Spinal cord (tissue), 10 donors: ENCODE results near the gene WDR86. TPM values are rescaled to one million over a fixed set of nuclear protein-coding genes. Genes with fewer than 3 reads are reported as not detected.
A peak's percentile ranks its signal among the peaks of the same experiment; 100 is the strongest.

ENCODE experiments used
- DNase-seq, 6 donors: peaks; one replicate each; pipeline versions ENCODE4 v3.0.0 to v3.0.0-alpha.2; 2013 to 2015; ENCODE audit warnings: low spot score in 6 of 6, low read depth in 4 of 6
- H3K27ac ChIP-seq: one replicate; pipeline ENCODE4 v1.5.1; 2013; ENCODE audit warnings: low read depth, low read length, control low read depth
- H3K27me3 ChIP-seq: one replicate; pipeline ENCODE4 v1.6.1; 2013; ENCODE audit warnings: low read length; ENCODE audit not compliant: control insufficient read depth, insufficient read depth
- H3K36me3 ChIP-seq: one replicate; pipeline ENCODE4 v1.6.1; 2013; ENCODE audit warnings: low read length; ENCODE audit not compliant: control insufficient read depth, insufficient read depth
- H3K4me1 ChIP-seq: one replicate; pipeline ENCODE4 v1.6.1; 2013; ENCODE audit warnings: low read length; ENCODE audit not compliant: control insufficient read depth, insufficient read depth
- H3K4me3 ChIP-seq: one replicate; pipeline ENCODE4 v1.5.1; 2013; ENCODE audit warnings: low read depth, low read length, control low read depth
- H3K9me3 ChIP-seq: one replicate; pipeline ENCODE4 v1.6.1; 2013; ENCODE audit warnings: low read length; ENCODE audit not compliant: control insufficient read depth, insufficient read depth
- WGBS: methylation state at CpG from one replicate; pipeline ENCODE4 v1.1.5; 2013; ENCODE audit warnings: missing lambda C conversion rate; ENCODE audit not compliant: insufficient coverage; 5-methylcytosine and 5-hydroxymethylcytosine counted together
- polyA plus RNA-seq, 2 donors: library from polyadenylated mRNA; unstranded; fragments of 120-200 nt; gene quantifications; one replicate each; pipeline ENCODE4 v1.2.1, GENCODE V29; 2013; ENCODE audit not compliant: insufficient read length in 2 of 2
- total RNA-seq, 2 donors: library from RNA; depleted of rRNA in 1 of 2; stranded (reverse); fragments of 120-200 nt in 1 of 2; fragments of >200 nt in 1 of 2; gene quantifications; one replicate each; pipeline versions ENCODE4 v1.2.3 to v1.2.4, GENCODE V29; 2013 to 2014
- donor health status: healthy.

Gene WDR86
- total and polyA plus RNA-seq, 4 donors, result 16.6 to 139 (median 44.4) TPM

DNA sequence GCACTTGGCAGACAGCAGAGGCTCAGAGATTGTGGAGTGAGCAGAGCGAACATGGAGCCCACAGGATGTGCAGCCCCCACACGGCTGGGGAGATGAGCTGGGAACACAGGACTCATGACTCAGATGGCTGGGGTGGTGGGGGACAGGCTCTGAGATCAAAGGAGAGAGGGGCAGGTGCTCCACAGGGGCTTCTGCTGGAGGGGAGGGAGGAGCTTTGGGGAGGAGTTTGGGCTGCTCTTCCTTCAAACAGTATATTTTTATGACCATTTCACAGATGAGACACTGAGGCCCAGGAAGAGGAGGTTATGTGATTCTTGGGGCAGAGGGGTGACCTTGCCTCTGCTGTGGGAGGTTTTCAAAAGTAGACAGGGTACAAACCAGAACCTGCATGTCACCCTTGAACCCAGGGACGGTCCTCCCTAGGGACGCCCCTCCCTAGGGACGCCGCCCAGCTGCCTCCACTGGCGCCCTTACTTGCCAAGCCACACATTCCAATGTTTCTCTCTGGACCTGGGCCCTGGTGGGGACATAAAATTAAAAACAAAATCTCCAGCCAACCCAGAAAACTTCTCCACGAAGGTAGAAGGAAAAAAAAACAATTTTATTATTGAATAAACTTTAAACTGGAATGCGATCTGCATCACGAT is 31.1 kb upstream of the WDR86 start:
- H3K9me3 ChIP-seq, result no peaks in the 10 kb centered on the region
- peaks cover 11% of the 10 kb centered on the region for H3K27me3 ChIP-seq
- H3K27ac ChIP-seq, result peak overlapping the region; percentile 69
- H3K36me3 ChIP-seq, result no peaks in the 10 kb centered on the region
- 78% methylated on average over 4 of the region's 10 CpGs for WGBS
- H3K4me1 ChIP-seq, result peaks cover 29% of the 10 kb centered on the region
- no peak overlapping the region for H3K4me3 ChIP-seq
- no peak for DNase-seq

GRCh38 chr7:151439855-151440798 is 30.3 kb upstream of the WDR86 start, which contains the start of gene CRYGN:
Gene CRYGN, minus strand, starts transcription at chr7:151440141. Its CDS starts 224 bp downstream, at chr7:151439917.
- H3K36me3 ChIP-seq, result no peaks in the 10 kb centered on the region
- H3K9me3 ChIP-seq, result no peaks in the 10 kb centered on the region
- 13% methylated on average over 41 of the region's 51 CpGs for WGBS
- H3K27me3 ChIP-seq, result peaks cover 11% of the 10 kb centered on the region
- peak within 1 kb of the TSS; percentile 69 for H3K27ac ChIP-seq
- no peak for DNase-seq
- H3K4me1 ChIP-seq, result peaks cover 36% of the 10 kb centered on the region
- peak within 1 kb of the TSS; percentile 32 for H3K4me3 ChIP-seq

GRCh38 chr7:151438864-151439601 is 29.2 kb upstream of the WDR86 start:
- Histone ChIP-seq H3K4me1 (peaks cover 40% of the 10 kb centered on the region), H3K9me3 (no peaks in the 10 kb centered on the region), H3K4me3 (peak overlapping the region; percentile 32), H3K36me3 (no peaks in the 10 kb centered on the region), H3K27ac (peak overlapping the region; percentile 25), H3K27me3 (peaks cover 11% of the 10 kb centered on the region)
- WGBS, result 94% methylated on average over 15 of the region's 17 CpGs
- no peak for DNase-seq

- H3K36me3 ChIP-seq, result no peaks in the 10 kb centered on the region
- H3K9me3 ChIP-seq, result no peaks in the 10 kb centered on the region
- DNase-seq, result no peak
- peaks cover 40% of the 10 kb centered on the region for H3K4me1 ChIP-seq
- 89% methylated on average over 22 of the region's 23 CpGs for WGBS
- peak overlapping the region; percentile 92 for H3K27ac ChIP-seq
- H3K4me3 ChIP-seq, result no peak overlapping the region
- H3K27me3 ChIP-seq, result peaks cover 11% of the 10 kb centered on the region
Measured at GRCh38 chr7:151437866-151438516, 28.2 kb upstream of the WDR86 start.

- H3K36me3 ChIP-seq, result no peaks in the 10 kb centered on the region
- H3K9me3 ChIP-seq, result no peaks in the 10 kb centered on the region
- H3K27ac ChIP-seq, result peak overlapping the region; percentile 92
- peaks cover 40% of the 10 kb centered on the region for H3K4me1 ChIP-seq
- peaks cover 11% of the 10 kb centered on the region for H3K27me3 ChIP-seq
- 85% methylated on average over 13 of the region's 13 CpGs for whole genome bisulfite sequencing
- H3K4me3 ChIP-seq, result no peak overlapping the region
- no peak for DNase-seq
Measured at GRCh38 chr7:151437159-151437553, 27.3 kb upstream of the WDR86 start.

GRCh38 chr7:151436446-151437158 is 26.8 kb upstream of the WDR86 start:
- Histone ChIP-seq H3K36me3 (no peaks in the 10 kb centered on the region), H3K27me3 (peaks cover 11% of the 10 kb centered on the region), H3K4me3 (no peak overlapping the region), H3K27ac (peak overlapping the region; percentile 92), H3K4me1 (peaks cover 40% of the 10 kb centered on the region), H3K9me3 (no peaks in the 10 kb centered on the region)
- peak in 1 of 6 donors; percentile 60 for DNase-seq
- WGBS, result 87% methylated on average over 7 of the region's 9 CpGs

GRCh38 chr7:151435971-151436370 is 26.1 kb upstream of the WDR86 start:
- 86% methylated on average over 10 of the region's 15 CpGs for WGBS
- H3K27me3 ChIP-seq, result peaks cover 11% of the 10 kb centered on the region
- H3K36me3 ChIP-seq, result no peaks in the 10 kb centered on the region
- no peak for DNase-seq
- H3K9me3 ChIP-seq, result no peaks in the 10 kb centered on the region
- peaks cover 39% of the 10 kb centered on the region for H3K4me1 ChIP-seq
- no peak overlapping the region for H3K4me3 ChIP-seq
- peak overlapping the region; percentile 92 for H3K27ac ChIP-seq

GRCh38 chr7:151435103-151435916 is 25.5 kb upstream of the WDR86 start:
- Histone ChIP-seq H3K27ac (peak overlapping the region; percentile 92), H3K4me3 (no peak overlapping the region), H3K4me1 (peaks cover 38% of the 10 kb centered on the region), H3K9me3 (no peaks in the 10 kb centered on the region), H3K27me3 (peaks cover 10% of the 10 kb centered on the region), H3K36me3 (no peaks in the 10 kb centered on the region)
- WGBS, result 77% methylated on average over 15 of the region's 20 CpGs
- DNase-seq, result no peak
